CD14-positive monocyte (primary cell): ENCODE measurements around the gene NTRK2. TPM values are rescaled to one million over a fixed set of nuclear protein-coding genes. Genes with fewer than 3 reads are reported as not detected.

Experiments
- DNase-seq, 3 donors: peaks; one replicate each; pipeline ENCODE4 v3.0.0-alpha.2; 2011 to 2022
- H2AFZ ChIP-seq: 2 replicates; pipeline ENCODE4 v1.6.0; 2012; ENCODE audit warnings: mild to moderate bottlenecking, low read depth, low read length, inconsistent platforms; ENCODE audit not compliant: insufficient read depth, poor library complexity, severe bottlenecking
- H3K27ac ChIP-seq, 2 donors: 1 replicate in 1 of 2; 2 replicates in 1 of 2; pipeline ENCODE4 v1.5.1; 2012 to 2013; ENCODE audit warnings: low read length in 2 of 2, control low read depth in 1 of 2, inconsistent platforms in 1 of 2, low read depth in 1 of 2, mild to moderate bottlenecking in 1 of 2
- H3K27me3 ChIP-seq, 2 donors: one replicate each; pipeline versions ENCODE4 v1.6.0 to v1.6.1; 2011 to 2013; ENCODE audit warnings: low read length in 2 of 2; ENCODE audit not compliant: control insufficient read depth in 2 of 2, insufficient read depth in 2 of 2
- H3K36me3 ChIP-seq, 2 donors: replicated peaks in 1 of 2; 1 replicate in 1 of 2; 2 replicates in 1 of 2; pipeline versions ENCODE4 v1.5.1 to v1.6.1; 2012 to 2013; ENCODE audit warnings: low read length in 2 of 2, control low read depth in 1 of 2, inconsistent platforms in 1 of 2, mild to moderate bottlenecking in 1 of 2; ENCODE audit not compliant: insufficient read depth in 2 of 2, control insufficient read depth in 1 of 2
- H3K4me1 ChIP-seq, 2 donors: 1 replicate in 1 of 2; 2 replicates in 1 of 2; pipeline versions ENCODE4 v1.5.1 to v1.6.1; 2012 to 2013; ENCODE audit warnings: low read length in 2 of 2, control low read depth in 1 of 2, inconsistent platforms in 1 of 2, mild to moderate bottlenecking in 1 of 2, moderate library complexity in 1 of 2; ENCODE audit not compliant: insufficient read depth in 2 of 2, control insufficient read depth in 1 of 2
- H3K4me2 ChIP-seq: replicated peaks from 2 replicates; pipeline ENCODE3; 2012; ENCODE audit warnings: low read length, moderate library complexity, mild to moderate bottlenecking; ENCODE audit not compliant: poor library complexity, severe bottlenecking; ENCODE audit errors: extremely low read depth
- H3K4me3 ChIP-seq, 3 experiments: fragments of 200-600 bp in 1 of 3; sonication (generic) in 1 of 3; replicated peaks in 1 of 3; 1 replicate in 2 of 3; 2 replicates in 1 of 3; pipeline ENCODE4 v1.5.1; 2011 to 2013; ENCODE audit warnings: low read length in 3 of 3, mild to moderate bottlenecking in 3 of 3, control low read depth in 2 of 3, low read depth in 2 of 3, inconsistent platforms in 1 of 3, moderate library complexity in 1 of 3
- H3K79me2 ChIP-seq: 2 replicates; pipeline ENCODE4 v1.6.0; 2012; ENCODE audit warnings: mild to moderate bottlenecking, control low read depth, inconsistent platforms, low read length, moderate library complexity; ENCODE audit not compliant: insufficient read depth
- H3K9ac ChIP-seq: 2 replicates; pipeline ENCODE4 v1.6.0; 2017; ENCODE audit warnings: low read length, mild to moderate bottlenecking; ENCODE audit not compliant: insufficient read depth, poor library complexity, severe bottlenecking
- H3K9me3 ChIP-seq, 2 donors: replicated peaks in 1 of 2; 1 replicate in 1 of 2; 2 replicates in 1 of 2; pipeline versions ENCODE4 v1.5.1 to v1.6.1; 2012 to 2013; ENCODE audit warnings: low read length in 2 of 2, control low read depth in 1 of 2; ENCODE audit not compliant: control insufficient read depth in 1 of 2, insufficient read depth in 1 of 2
- H4K20me1 ChIP-seq: 2 replicates; pipeline ENCODE4 v1.6.0; 2012; ENCODE audit warnings: mild to moderate bottlenecking, low read length, control low read depth, moderate library complexity; ENCODE audit not compliant: insufficient read depth
- H3K27ac Mint-ChIP-seq, 7 donors: one replicate each; pipeline ENCODE4 v1.8.0; 2020; ENCODE audit warnings: mild to moderate bottlenecking in 7 of 7, mixed read lengths in 7 of 7, moderate library complexity in 6 of 7, inconsistent platforms in 2 of 7
- H3K27me3 Mint-ChIP-seq, 3 donors: one replicate each; pipeline ENCODE4 v1.8.0; 2021 to 2022; ENCODE audit warnings: low read depth in 3 of 3, mild to moderate bottlenecking in 3 of 3, mixed read lengths in 3 of 3, moderate library complexity in 3 of 3, inconsistent platforms in 1 of 3
- H3K36me3 Mint-ChIP-seq, 2 donors: one replicate each; pipeline ENCODE4 v1.8.0; 2020; ENCODE audit warnings: mixed read lengths in 2 of 2, inconsistent platforms in 1 of 2, mild to moderate bottlenecking in 1 of 2
- H3K4me1 Mint-ChIP-seq: one replicate; pipeline ENCODE4 v1.8.0; 2020; ENCODE audit warnings: mild to moderate bottlenecking, mixed read lengths
- H3K4me3 Mint-ChIP-seq, 2 donors: one replicate each; pipeline ENCODE4 v1.8.0; 2020; ENCODE audit warnings: mild to moderate bottlenecking in 2 of 2, mixed read lengths in 2 of 2, moderate library complexity in 1 of 2
- H3K9me3 Mint-ChIP-seq, 7 donors: one replicate each; pipeline ENCODE4 v1.8.0; 2020 to 2022; ENCODE audit warnings: mixed read lengths in 7 of 7, mild to moderate bottlenecking in 6 of 7, moderate library complexity in 6 of 7, inconsistent platforms in 2 of 7
- CTCF ChIP-seq: fragments of 200-600 bp; IDR thresholded peaks from one replicate; pipeline ENCODE4 v1.8.0; 2022; ENCODE audit warnings: antibody characterized with exemption, mild to moderate bottlenecking
- WGBS: methylation state at CpG from one replicate; pipeline ENCODE4 v1.1.5; 2013; ENCODE audit warnings: missing lambda C conversion rate; ENCODE audit not compliant: insufficient coverage; 5-methylcytosine and 5-hydroxymethylcytosine counted together
- intact Hi-C, 2 donors: fragments of 100-400 bp; cut with micrococcal nuclease; formaldehyde crosslinking; loops; one replicate each; pipeline versions ENCODE4 v1.15.0 to v1.15.1; 2023
- polyA plus RNA-seq, 3 donors: library from polyadenylated mRNA; depleted of rRNA in 1 of 3; unstranded in 2 of 3; stranded (reverse) in 1 of 3; fragments of 300-500 nt in 2 of 3; fragments of >200 nt in 1 of 3; fragmentation: Illumina TruSeq in 2 of 3; gene quantifications; 1 replicate in 2 of 3; 2 replicates in 1 of 3; pipeline ENCODE4 v1.2.3, GENCODE V29; 2012 to 2021

Gene NTRK2
- polyA plus RNA-seq, 3 donors, result not detected

- peaks cover 0 to 5% (median 2%) of the 10 kb centered on the region in 3 donors for H3K27me3 Mint-ChIP-seq
- 60% methylated on average over 1 of the region's 1 CpG for WGBS
Measured at GRCh38 chr9:84857211-84857610, 187.7 kb downstream of the NTRK2 start.

GRCh38 chr9:84858364-84858763 lies 188.8 kb downstream of the NTRK2 start:
- H3K4me1 Mint-ChIP-seq, result no peaks in the 10 kb centered on the region
- no peak overlapping the region for H3K4me3 ChIP-seq
- TF ChIP-seq CTCF, result no peak
- H3K27me3 ChIP-seq, result no peaks in the 10 kb centered on the region
- no peaks in the 10 kb centered on the region for H4K20me1 ChIP-seq
- no peaks in the 10 kb centered on the region for H3K36me3 ChIP-seq
- no peak overlapping the region for H3K4me2 ChIP-seq
- H3K4me3 Mint-ChIP-seq, result no peak overlapping the region
- no peak overlapping the region for H3K27ac ChIP-seq
- H3K27ac Mint-ChIP-seq, result no peak overlapping the region
- intact Hi-C loops, result no loop called here
- H3K4me1 ChIP-seq, result no peaks in the 10 kb centered on the region
- no peaks in the 10 kb centered on the region for H3K79me2 ChIP-seq
- no peaks in the 10 kb centered on the region for H3K9me3 ChIP-seq
- H3K36me3 Mint-ChIP-seq, result no peaks in the 10 kb centered on the region
- DNase-seq, result no peak
- H2AFZ ChIP-seq, result no peak overlapping the region
- H3K27me3 Mint-ChIP-seq, result peaks cover 0 to 5% (median 2%) of the 10 kb centered on the region in 3 donors
- H3K9ac ChIP-seq, result no peak overlapping the region
- H3K9me3 Mint-ChIP-seq, result peaks cover 0 to 4% (median 4%) of the 10 kb centered on the region in 7 donors
- WGBS, result 88% methylated on average over 3 of the region's 6 CpGs

More at GRCh38 chr9:84857211-84857610, 187.7 kb downstream of the NTRK2 start:
- TF ChIP-seq CTCF, result no peak
- Histone ChIP-seq H3K9me3 (no peaks in the 10 kb centered on the region), H3K9ac (no peak overlapping the region), H3K4me1 (no peaks in the 10 kb centered on the region), H3K79me2 (no peaks in the 10 kb centered on the region), H3K4me3 (no peak overlapping the region), H3K4me2 (no peak overlapping the region), H3K36me3 (no peaks in the 10 kb centered on the region), H3K27me3 (no peaks in the 10 kb centered on the region), H3K27ac (no peak overlapping the region), H2AFZ (no peak overlapping the region), H4K20me1 (no peaks in the 10 kb centered on the region)
- H3K4me1 Mint-ChIP-seq, result no peaks in the 10 kb centered on the region
- H3K9me3 Mint-ChIP-seq, result peaks cover 0 to 4% (median 3%) of the 10 kb centered on the region in 7 donors
- DNase-seq, result no peak
- H3K36me3 Mint-ChIP-seq, result no peaks in the 10 kb centered on the region
- H3K4me3 Mint-ChIP-seq, result no peak overlapping the region
- no peak overlapping the region for H3K27ac Mint-ChIP-seq
- intact Hi-C loops, result no loop called here
